ENCODE data around the gene LAMA2. TPM values are rescaled to one million over a fixed set of nuclear protein-coding genes. Genes with fewer than 3 reads are reported as not detected.

LAMA2 gene
- total and polyA plus RNA-seq, 2 of the 13 experiments (the other 11 are each of a cell fraction or from before 2014, with no cell fraction given): 0.11 to 0.28 TPM

DNA sequence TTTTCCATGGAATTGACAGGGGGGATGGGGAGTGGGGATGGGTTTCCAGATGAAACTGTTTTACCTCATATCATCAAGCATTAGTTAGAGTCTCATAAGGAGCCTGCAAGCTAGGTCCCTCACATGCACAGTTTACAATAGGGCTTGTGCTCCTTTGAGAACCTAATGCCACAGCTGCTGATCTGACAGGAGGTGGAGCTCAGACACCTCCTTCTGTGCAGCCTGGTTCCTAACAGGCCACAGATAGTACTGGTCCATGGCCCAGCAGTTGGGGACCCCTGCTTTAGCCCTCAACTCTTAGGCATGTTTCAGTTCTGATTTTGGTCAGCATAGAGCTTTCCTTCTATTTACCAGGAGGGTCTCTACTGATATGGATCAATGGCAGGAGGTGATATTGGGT lies 251.6 kb downstream of the LAMA2 start:
- ATAC-seq: peak; percentile 35; the same call in 1 of the 3 replicates
- Histone ChIP-seq H3K4me1 (ENCODE audit: insufficient read depth, low read length) (no peaks in the 10 kb centered on the region), H3K9me3 (ENCODE audit: low read length) (no peaks in the 10 kb centered on the region), H3K79me2 (ENCODE audit: insufficient read depth, low read length) (no peaks in the 10 kb centered on the region), H3K27me3 (ENCODE audit: control insufficient read depth in 1 of 2, insufficient read depth in 2 of 2, low read length in 2 of 2) (no peaks in the 10 kb centered on the region), H3K4me3 (replicated peaks in 1 of 3; ENCODE audit: insufficient read depth in 1 of 3, low read depth in 2 of 3, low read length in 3 of 3) (no peak overlapping the region), H3K4me2 (ENCODE audit: low read depth, low read length) (no peak overlapping the region), H3K9ac (ENCODE audit: insufficient read depth, low read depth, low read length) (no peak overlapping the region), H3K27ac (ENCODE audit: extremely low read length, insufficient read depth, low read length) (no peak overlapping the region), H4K20me1 (ENCODE audit: insufficient read depth, low read length) (no peaks in the 10 kb centered on the region), H3K36me3 (replicated peaks in 1 of 2; ENCODE audit: control insufficient read depth in 1 of 2, insufficient read depth in 2 of 2, low read length in 2 of 2) (no peaks in the 10 kb centered on the region), H2AFZ (ENCODE audit: low read length) (no peak overlapping the region)
- TF ChIP-seq CTCF (CRISPR knock-in tag; IDR thresholded peaks at IDR 0.05) (0 out of 2 replicates have a peak, but pooled peaks have one; percentile 14), HNF4G (IDR thresholded peaks at IDR 0.05; ENCODE audit: borderline replicate concordance, low read depth, low read length) (no peak), HNF4G (CRISPR knock-in tag; IDR thresholded peaks at IDR 0.05; ENCODE audit: borderline replicate concordance, low read depth) (no peak), KDM6A (CRISPR knock-in tag; IDR thresholded peaks at IDR 0.05; ENCODE audit: low read depth) (no peak)
- no peak for FAIRE-seq
- DNase-seq (ENCODE audit: low spot score): no peak
- ChIA-PET CTCF (ENCODE audit: low intra/inter-chr PET ratio, low total read pairs) (no interaction called here), POLR2A (no interaction called here)
- intact Hi-C loops (cut with micrococcal nuclease; ENCODE audit: unreplicated experiment): no loop called here
- in situ Hi-C loops (cut with HindIII; ENCODE audit: extremely low pct_ligation_motif_present, low pct_unique_long_range_greater_than_20kb): no loop called here
- no TSS peak for BruUV-seq (replicated peaks)

- no peak for ATAC-seq
- CTCF ChIA-PET (ENCODE audit: low intra/inter-chr PET ratio, low total read pairs): no interaction called here
- no peaks in the 10 kb centered on the region for H3K9me3 ChIP-seq (ENCODE audit: low read length)
Measured at GRCh38 chr6:129135451-129135850, 252.5 kb downstream of the LAMA2 start.

More at GRCh38 chr6:129135451-129135850, 252.5 kb downstream of the LAMA2 start:
- Histone ChIP-seq H3K27ac (ENCODE audit: extremely low read length, insufficient read depth, low read length) (no peak overlapping the region), H4K20me1 (ENCODE audit: insufficient read depth, low read length) (no peaks in the 10 kb centered on the region), H3K4me3 (replicated peaks in 1 of 3; ENCODE audit: insufficient read depth in 1 of 3, low read depth in 2 of 3, low read length in 3 of 3) (no peak overlapping the region), H3K4me1 (ENCODE audit: insufficient read depth, low read length) (no peaks in the 10 kb centered on the region), H3K4me2 (ENCODE audit: low read depth, low read length) (no peak overlapping the region), H3K36me3 (replicated peaks in 1 of 2; ENCODE audit: control insufficient read depth in 1 of 2, insufficient read depth in 2 of 2, low read length in 2 of 2) (no peaks in the 10 kb centered on the region), H2AFZ (ENCODE audit: low read length) (no peak overlapping the region), H3K79me2 (ENCODE audit: insufficient read depth, low read length) (no peaks in the 10 kb centered on the region), H3K9ac (ENCODE audit: insufficient read depth, low read depth, low read length) (no peak overlapping the region), H3K27me3 (ENCODE audit: control insufficient read depth in 1 of 2, insufficient read depth in 2 of 2, low read length in 2 of 2) (no peaks in the 10 kb centered on the region)
- intact Hi-C loops (cut with micrococcal nuclease; ENCODE audit: unreplicated experiment): no loop called here
- no TSS peak for BruUV-seq (replicated peaks)
- in situ Hi-C loops (cut with HindIII; ENCODE audit: extremely low pct_ligation_motif_present, low pct_unique_long_range_greater_than_20kb): no loop called here
- WGBS (ENCODE audit: low lambda C conversion rate): 3% methylated on average over 1 of the region's 1 CpG
- no peak for FAIRE-seq
- no peak for TF ChIP-seq NCOR1 (IDR thresholded peaks at IDR 0.05; ENCODE audit: borderline replicate concordance, low read length)
- TF ChIP-seq FIP1L1 (IDR thresholded peaks at IDR 0.05; ENCODE audit: borderline replicate concordance, insufficient read depth, low read depth, low read length): no peak
- no peak for TF ChIP-seq TSC22D2 (CRISPR knock-in tag; IDR thresholded peaks at IDR 0.05; ENCODE audit: borderline replicate concordance)
- no peak for TF ChIP-seq ZNF740 (CRISPR knock-in tag; IDR thresholded peaks at IDR 0.05)
- no peak for TF ChIP-seq HNF4G (IDR thresholded peaks at IDR 0.05; ENCODE audit: borderline replicate concordance, low read depth, low read length)
- TF ChIP-seq HNF4G (CRISPR knock-in tag; IDR thresholded peaks at IDR 0.05; ENCODE audit: borderline replicate concordance, low read depth): no peak
- TF ChIP-seq ZNF432 (CRISPR knock-in tag; IDR thresholded peaks at IDR 0.05; ENCODE audit: borderline replicate concordance): no peak
- no peak for TF ChIP-seq ZFAT (CRISPR knock-in tag; conservative IDR thresholded peaks at IDR 0.05)
- no peak for TF ChIP-seq ZBTB42 (CRISPR knock-in tag; IDR thresholded peaks at IDR 0.05)
- no peak for TF ChIP-seq SP2 (CRISPR knock-in tag; IDR thresholded peaks at IDR 0.05)
- no peak for TF ChIP-seq ZNF879 (CRISPR knock-in tag; IDR thresholded peaks at IDR 0.05)
- TF ChIP-seq RFXANK (CRISPR knock-in tag; IDR thresholded peaks at IDR 0.05): no peak
- no peak for TF ChIP-seq ZBTB37 (CRISPR knock-in tag; IDR thresholded peaks at IDR 0.05)
- no peak for TF ChIP-seq WIZ (CRISPR knock-in tag; IDR thresholded peaks at IDR 0.05)
- POLR2A ChIA-PET: no interaction called here
- DNase-seq (ENCODE audit: low spot score): no peak

All from HepG2 (cell line).